AG04449 (cell line): ENCODE results near the gene HDAC5.
"Not testable (repeated sequence)": the region's sequence is repeated elsewhere in the genome, so short reads cannot be mapped to it uniquely, and the experiment has no call there.

ENCODE experiments used
- CTCF ChIA-PET: fragments of 350-600 bp; formaldehyde crosslinking; extraction: SDS; loops from one replicate; lab custom pipeline; 2021; ENCODE audit warnings: antibody characterized with exemption; lab: Yijun Ruan, JAX
- POLR2A ChIA-PET: fragments of 400-600, 350-600 bp; formaldehyde crosslinking; extraction: SDS; loops from one replicate; lab custom pipeline; 2020; ENCODE audit warnings: antibody characterized with exemption, inconsistent platforms; lab: Yijun Ruan, JAX
- DNase-seq: peaks from one replicate; pipeline ENCODE4 v3.0.0-alpha.2; 2010; ENCODE audit warnings: low read depth, low spot score
- H3K4me3 ChIP-seq: 2 replicates; pipeline ENCODE4 v1.5.1; 2011; ENCODE audit warnings: low read depth, mild to moderate bottlenecking, control low read depth, low read length
- CTCF ChIP-seq: IDR thresholded peaks from one replicate; pipeline ENCODE4 v1.5.1; 2011; ENCODE audit warnings: mild to moderate bottlenecking, moderate library complexity, low read length, control low read depth, inconsistent platforms; ENCODE audit not compliant: insufficient read depth; ENCODE audit errors: missing control alignments

HDAC5 gene

GRCh38 chr17:44059101-44059892, 64.1 kb downstream of the HDAC5 start:
- TF ChIP-seq CTCF, result no peak
- no peak for DNase-seq
- POLR2A ChIA-PET, result no interaction called here
- CTCF ChIA-PET, result interaction anchor here (1.1 to 3.5 kb wide), 3 partner anchors 17 to 57 kb away, joined by 4 to 31 read pairs (median 16); no protein-coding TSS in a partner anchor
- H3K4me3 ChIP-seq, result no peak overlapping the region

GRCh38 chr17:44053125-44053872, 70.1 kb downstream of the HDAC5 start:
- POLR2A ChIA-PET, result no interaction called here

GRCh38 chr17:44049294-44050060, 74.0 kb downstream of the HDAC5 start:
- TF ChIP-seq CTCF, result no peak
- H3K4me3 ChIP-seq, result no peak overlapping the region
- CTCF ChIA-PET, result interaction anchor here (4.8 kb wide), 1 partner anchor 9 kb away, joined by 31 read pairs; no protein-coding TSS in a partner anchor
- no peak for DNase-seq
- POLR2A ChIA-PET, result interaction anchor here (0.6 kb wide), 1 partner anchor 51 kb away, joined by 3 read pairs; no protein-coding TSS in a partner anchor

More at GRCh38 chr17:44053125-44053872, 70.1 kb downstream of the HDAC5 start:
- DNase-seq, result no peak
- no peak overlapping the region for H3K4me3 ChIP-seq
- CTCF ChIA-PET, result interaction anchor here (1.1 to 4.8 kb wide), 3 partner anchors 10 to 62 kb away, joined by 3 to 31 read pairs (median 6); no protein-coding TSS in a partner anchor
- TF ChIP-seq CTCF, result no peak

GRCh38 chr17:44046893-44047292, 76.5 kb downstream of the HDAC5 start:
- H3K4me3 ChIP-seq, DNase-seq, POLR2A ChIA-PET: not testable (repeated sequence)
- CTCF ChIA-PET, result interaction anchor here (0.9 to 9.0 kb wide), 2 partner anchors 103 to 136 kb away, joined by 3 to 123 read pairs; partner anchors contain the start of gene PPY

GRCh38 chr17:44045486-44045885, 78.0 kb downstream of the HDAC5 start:
- ChIA-PET CTCF (interaction anchor here (3.7 to 9.0 kb wide), 3 partner anchors 17 to 101 kb away, joined by 10 to 123 read pairs (median 96); partner anchors contain the start of genes LSM12 and PPY), POLR2A (no interaction called here)
- TF ChIP-seq CTCF, result no peak
- no peak for DNase-seq
- H3K4me3 ChIP-seq, result no peak overlapping the region

GRCh38 chr17:44044071-44044470, 79.4 kb downstream of the HDAC5 start:
- TF ChIP-seq CTCF, result no peak
- POLR2A ChIA-PET, result interaction anchor here (0.5 kb wide), 1 partner anchor 265 kb away, joined by 3 read pairs; the partner anchor contains the start of gene DUSP3
- no peak overlapping the region for H3K4me3 ChIP-seq
- no peak for DNase-seq
- CTCF ChIA-PET, result interaction anchor here (0.7 to 9.0 kb wide), 17 partner anchors 10 to 166 kb away, joined by 3 to 123 read pairs (median 7); partner anchors contain the start of genes LSM12, MPP2 and PPY
